ENCODE results near the gene RFTN1.
A peak's percentile ranks its signal among the peaks of the same experiment; 100 is the strongest.

The RFTN1 gene, protein sequence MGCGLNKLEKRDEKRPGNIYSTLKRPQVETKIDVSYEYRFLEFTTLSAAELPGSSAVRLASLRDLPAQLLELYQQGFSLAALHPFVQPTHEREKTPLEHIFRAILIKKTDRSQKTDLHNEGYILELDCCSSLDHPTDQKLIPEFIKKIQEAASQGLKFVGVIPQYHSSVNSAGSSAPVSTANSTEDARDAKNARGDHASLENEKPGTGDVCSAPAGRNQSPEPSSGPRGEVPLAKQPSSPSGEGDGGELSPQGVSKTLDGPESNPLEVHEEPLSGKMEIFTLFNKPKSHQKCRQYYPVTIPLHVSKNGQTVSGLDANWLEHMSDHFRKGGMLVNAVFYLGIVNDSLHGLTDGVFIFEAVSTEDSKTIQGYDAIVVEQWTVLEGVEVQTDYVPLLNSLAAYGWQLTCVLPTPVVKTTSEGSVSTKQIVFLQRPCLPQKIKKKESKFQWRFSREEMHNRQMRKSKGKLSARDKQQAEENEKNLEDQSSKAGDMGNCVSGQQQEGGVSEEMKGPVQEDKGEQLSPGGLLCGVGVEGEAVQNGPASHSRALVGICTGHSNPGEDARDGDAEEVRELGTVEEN

DNA sequence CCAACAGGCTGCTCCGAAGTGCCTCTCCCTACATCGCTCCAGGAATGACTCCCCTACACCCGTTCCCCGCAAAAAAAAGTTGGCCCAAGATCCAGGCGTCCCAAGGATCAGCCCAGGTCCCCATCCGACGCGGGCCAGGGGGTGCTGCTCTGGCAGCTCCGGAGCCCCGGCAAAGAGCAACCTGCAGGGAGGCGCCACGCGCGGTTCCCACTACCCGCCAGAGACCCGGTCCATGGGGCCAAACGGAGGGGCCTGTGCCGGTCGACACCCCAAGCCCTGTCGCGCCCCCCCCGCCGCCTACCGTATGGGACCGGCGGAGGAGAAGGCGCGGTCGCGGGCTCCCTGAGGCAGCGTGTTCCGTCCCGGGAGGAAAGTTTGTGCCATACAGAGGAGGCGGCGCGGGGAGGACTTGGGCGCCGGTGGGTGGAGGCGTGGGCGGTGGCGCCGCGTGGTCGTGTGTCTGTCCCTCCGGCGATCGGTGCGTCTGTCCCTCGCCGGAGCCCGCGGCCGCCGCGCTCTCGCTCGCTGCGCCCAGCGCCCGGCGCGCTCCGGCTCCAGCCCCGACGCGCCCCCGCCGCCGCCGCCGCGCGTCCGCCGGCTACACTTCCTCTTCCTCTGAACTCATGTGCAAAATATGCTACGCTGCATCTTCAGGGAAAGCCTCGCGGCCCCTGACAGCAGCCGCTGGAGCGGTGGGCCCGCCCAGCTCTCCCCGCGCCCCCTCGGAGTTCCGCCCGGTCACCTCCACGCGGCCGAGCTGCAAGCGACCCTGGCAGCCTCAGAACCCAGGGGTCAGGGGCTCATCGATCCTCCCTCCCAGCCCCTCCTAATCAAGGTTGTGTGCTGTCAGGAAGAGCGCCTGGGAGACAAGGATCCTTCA is at the start of gene RFTN1:
Gene RFTN1 (minus strand): TSS at position 559 of the 880 bp plus-strand sequence. CDS start 19,830 bp downstream, outside the sequence.
- Histone ChIP-seq H3K27me3 (ENCODE audit: control insufficient read depth, insufficient read depth, low read length) (peaks cover 65% of the 10 kb centered on the region), H3K36me3 (ENCODE audit: control insufficient read depth, insufficient read depth, low read length) (no peaks in the 10 kb centered on the region), H3K27ac (ENCODE audit: low read depth, low read length) (no peak within 1 kb of the TSS), H3K9ac (ENCODE audit: low read length) (peak within 1 kb of the TSS; percentile 49), H3K4me3 (ENCODE audit: low read depth, low read length) (peak within 1 kb of the TSS; percentile 76), H3K4me1 (ENCODE audit: control insufficient read depth, insufficient read depth, low read length) (peaks cover 21% of the 10 kb centered on the region), H3K9me3 (ENCODE audit: control insufficient read depth, insufficient read depth, low read depth, low read length) (no peaks in the 10 kb centered on the region)

GRCh38 chr3:16559653-16560365 is 46.3 kb upstream of the RFTN1 start:
- Histone ChIP-seq H3K4me3 (ENCODE audit: low read depth, low read length) (no peak overlapping the region), H3K4me1 (ENCODE audit: control insufficient read depth, insufficient read depth, low read length) (no peaks in the 10 kb centered on the region), H3K27me3 (ENCODE audit: control insufficient read depth, insufficient read depth, low read length) (no peaks in the 10 kb centered on the region), H3K9ac (ENCODE audit: low read length) (no peak overlapping the region), H3K27ac (ENCODE audit: low read depth, low read length) (no peak overlapping the region), H3K36me3 (ENCODE audit: control insufficient read depth, insufficient read depth, low read length) (no peaks in the 10 kb centered on the region), H3K9me3 (ENCODE audit: control insufficient read depth, insufficient read depth, low read depth, low read length) (peaks cover 10% of the 10 kb centered on the region)

DNA sequence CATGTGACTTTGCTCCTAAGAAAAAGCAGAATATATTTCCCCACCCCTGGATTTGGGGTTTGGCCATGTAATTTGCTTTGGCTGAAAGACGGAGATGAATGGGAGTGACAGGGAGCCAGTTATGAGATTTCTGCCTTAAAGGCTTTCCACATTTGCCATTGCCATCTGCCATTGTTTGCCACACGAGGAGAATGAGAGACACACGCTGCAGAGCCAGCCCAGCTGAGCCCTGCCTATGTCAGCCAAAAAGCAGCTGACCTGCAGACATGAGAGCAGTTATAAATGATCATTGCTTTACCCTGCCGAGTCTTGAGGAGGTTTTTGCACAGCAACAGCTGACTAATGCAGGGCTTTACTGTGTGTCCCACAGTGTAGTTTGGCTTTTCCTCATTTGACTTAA is 40.6 kb upstream of the RFTN1 start:
- Histone ChIP-seq H3K36me3 (ENCODE audit: control insufficient read depth, insufficient read depth, low read length) (no peaks in the 10 kb centered on the region), H3K9me3 (ENCODE audit: control insufficient read depth, insufficient read depth, low read depth, low read length) (0 out of 2 replicates have a peak, but pooled peaks cover 6% of the 10 kb centered on the region), H3K9ac (ENCODE audit: low read length) (no peak overlapping the region), H3K27ac (ENCODE audit: low read depth, low read length) (no peak overlapping the region), H3K27me3 (ENCODE audit: control insufficient read depth, insufficient read depth, low read length) (no peaks in the 10 kb centered on the region), H3K4me1 (ENCODE audit: control insufficient read depth, insufficient read depth, low read length) (peaks cover 6% of the 10 kb centered on the region; the same call in 1 of the 2 replicates), H3K4me3 (ENCODE audit: low read depth, low read length) (no peak overlapping the region)

DNA sequence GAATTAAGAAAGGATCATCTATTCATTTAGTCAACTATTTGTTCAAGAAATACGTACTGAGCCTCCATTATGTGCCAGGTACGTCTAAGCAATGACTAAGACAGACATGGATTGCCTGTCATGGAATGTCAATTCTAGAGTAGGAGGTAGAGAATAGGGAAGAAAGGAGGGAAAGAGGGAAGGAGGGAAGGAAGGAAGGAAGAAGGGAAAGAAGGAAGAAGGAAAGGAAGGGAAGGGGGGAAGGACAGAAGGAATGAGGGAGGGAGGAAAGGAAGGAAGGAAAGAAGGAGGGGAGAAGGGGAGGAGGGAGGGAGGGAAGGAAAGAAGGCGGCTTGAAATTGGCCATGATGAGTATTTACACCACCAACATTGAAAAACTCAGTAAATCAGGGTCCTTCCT is 39.3 kb upstream of the RFTN1 start:
- H3K4me1 ChIP-seq (ENCODE audit: control insufficient read depth, insufficient read depth, low read length), result peaks cover 6% of the 10 kb centered on the region; the same call in 1 of the 2 replicates
- no peaks in the 10 kb centered on the region for H3K27me3 ChIP-seq (ENCODE audit: control insufficient read depth, insufficient read depth, low read length)
- H3K4me3 ChIP-seq (ENCODE audit: low read depth, low read length), result no peak overlapping the region
- H3K27ac ChIP-seq (ENCODE audit: low read depth, low read length), result no peak overlapping the region
- no peak overlapping the region for H3K9ac ChIP-seq (ENCODE audit: low read length)
- H3K9me3 ChIP-seq (ENCODE audit: control insufficient read depth, insufficient read depth, low read depth, low read length), result 0 out of 2 replicates have a peak, but pooled peaks cover 6% of the 10 kb centered on the region
- H3K36me3 ChIP-seq (ENCODE audit: control insufficient read depth, insufficient read depth, low read length), result no peaks in the 10 kb centered on the region

DNA sequence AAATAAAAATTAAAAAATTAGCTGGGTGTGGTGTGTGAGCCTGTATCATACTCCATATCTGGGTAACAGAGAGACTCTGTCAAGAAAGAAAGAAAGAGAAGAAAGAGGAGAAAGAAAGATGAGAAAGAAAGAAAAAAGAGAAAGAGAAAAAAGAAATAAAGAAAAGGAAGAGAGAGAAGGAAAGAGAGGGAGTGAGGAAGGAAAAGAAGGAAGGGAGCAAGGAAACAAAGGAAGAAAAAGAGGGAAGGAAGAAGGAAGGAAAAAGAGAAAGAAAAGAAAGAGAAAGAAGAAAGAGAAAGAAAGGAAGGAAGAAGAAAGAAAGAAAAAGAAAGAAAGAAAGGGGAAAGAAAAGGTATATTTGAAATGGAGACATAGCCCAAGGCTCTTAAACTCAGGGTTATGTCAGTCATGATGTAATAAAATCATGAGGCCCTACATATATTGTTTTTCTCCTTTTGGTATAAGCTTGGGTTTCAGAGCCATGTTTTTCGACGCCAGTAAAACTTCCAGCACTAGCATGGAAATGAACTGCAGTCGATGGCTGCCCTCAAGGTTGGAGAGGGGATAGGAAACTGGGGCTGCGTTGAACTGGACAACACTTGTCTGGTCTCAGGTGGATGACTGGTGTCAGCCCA is 38.0 kb upstream of the RFTN1 start:
- Histone ChIP-seq H3K27ac (ENCODE audit: low read depth, low read length) (no peak overlapping the region), H3K36me3 (ENCODE audit: control insufficient read depth, insufficient read depth, low read length) (no peaks in the 10 kb centered on the region), H3K9me3 (ENCODE audit: control insufficient read depth, insufficient read depth, low read depth, low read length) (0 out of 2 replicates have a peak, but pooled peaks cover 6% of the 10 kb centered on the region), H3K4me1 (ENCODE audit: control insufficient read depth, insufficient read depth, low read length) (peaks cover 6% of the 10 kb centered on the region; the same call in 1 of the 2 replicates), H3K4me3 (ENCODE audit: low read depth, low read length) (no peak overlapping the region), H3K9ac (ENCODE audit: low read length) (no peak overlapping the region), H3K27me3 (ENCODE audit: control insufficient read depth, insufficient read depth, low read length) (no peaks in the 10 kb centered on the region)

DNA sequence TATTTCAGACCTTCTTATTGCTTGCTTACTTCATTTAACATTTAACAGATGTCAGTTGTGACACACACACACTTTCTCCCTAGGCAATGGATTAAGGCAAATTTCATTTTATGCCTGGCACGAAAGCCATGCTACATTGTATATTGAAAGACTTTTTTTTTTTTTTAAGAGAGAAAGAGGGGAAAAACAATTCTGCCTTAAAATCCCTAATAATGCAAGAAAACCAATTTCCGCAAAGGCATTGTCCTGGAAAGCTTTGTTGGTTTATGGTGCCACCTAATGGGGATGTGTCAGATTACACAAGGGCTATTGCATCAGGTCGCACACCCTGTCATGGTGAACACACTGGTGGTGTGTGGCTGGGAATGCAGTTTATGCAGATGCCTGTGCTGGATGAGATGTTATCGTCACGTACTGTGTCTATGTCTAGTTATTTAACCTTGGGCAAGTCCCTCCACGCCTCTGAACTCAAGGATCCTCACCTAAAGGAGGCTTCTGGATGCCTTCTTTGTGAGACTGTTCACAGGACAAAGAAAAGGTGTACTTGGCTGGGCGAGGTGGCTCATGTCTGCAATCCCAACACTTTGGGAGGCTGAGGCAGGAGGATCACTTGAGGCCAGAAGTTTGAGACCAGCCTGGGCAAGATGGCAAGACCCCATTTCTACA is 37.3 kb upstream of the RFTN1 start:
- Histone ChIP-seq H3K27me3 (ENCODE audit: control insufficient read depth, insufficient read depth, low read length) (no peaks in the 10 kb centered on the region), H3K9ac (ENCODE audit: low read length) (peak overlapping the region; percentile 48), H3K9me3 (ENCODE audit: control insufficient read depth, insufficient read depth, low read depth, low read length) (0 out of 2 replicates have a peak, but pooled peaks cover 6% of the 10 kb centered on the region), H3K4me3 (ENCODE audit: low read depth, low read length) (peak overlapping the region; percentile 12; the same call in 1 of the 2 replicates), H3K36me3 (ENCODE audit: control insufficient read depth, insufficient read depth, low read length) (no peaks in the 10 kb centered on the region), H3K4me1 (ENCODE audit: control insufficient read depth, insufficient read depth, low read length) (peaks cover 6% of the 10 kb centered on the region; the same call in 1 of the 2 replicates), H3K27ac (ENCODE audit: low read depth, low read length) (no peak overlapping the region)

DNA sequence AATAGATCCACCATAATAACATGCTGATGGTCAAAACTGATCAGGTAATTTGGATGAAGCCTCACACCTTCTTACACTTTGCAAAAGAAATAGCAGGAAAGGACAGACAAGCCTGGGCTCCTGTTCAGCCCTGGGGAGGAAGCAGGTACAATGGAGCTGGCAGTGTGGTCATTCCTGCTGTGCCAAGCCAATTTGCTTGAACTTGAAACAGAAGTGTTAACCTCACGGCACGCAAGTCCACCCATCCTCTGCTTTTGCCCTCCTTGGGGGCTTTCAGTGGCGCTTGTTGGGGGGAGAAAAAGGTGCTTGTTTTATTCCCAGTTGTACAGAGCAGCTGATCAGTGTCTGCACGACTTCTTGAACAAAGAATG is 36.8 kb upstream of the RFTN1 start:
- Histone ChIP-seq H3K9me3 (ENCODE audit: control insufficient read depth, insufficient read depth, low read depth, low read length) (0 out of 2 replicates have a peak, but pooled peaks cover 6% of the 10 kb centered on the region), H3K4me1 (ENCODE audit: control insufficient read depth, insufficient read depth, low read length) (peaks cover 6% of the 10 kb centered on the region), H3K27me3 (ENCODE audit: control insufficient read depth, insufficient read depth, low read length) (no peaks in the 10 kb centered on the region), H3K9ac (ENCODE audit: low read length) (peak overlapping the region; percentile 9), H3K4me3 (ENCODE audit: low read depth, low read length) (peak overlapping the region; percentile 12; the same call in 1 of the 2 replicates), H3K36me3 (ENCODE audit: control insufficient read depth, insufficient read depth, low read length) (no peaks in the 10 kb centered on the region), H3K27ac (ENCODE audit: low read depth, low read length) (no peak overlapping the region)

- Histone ChIP-seq H3K9ac (ENCODE audit: low read length) (no peak overlapping the region), H3K27ac (ENCODE audit: low read depth, low read length) (no peak overlapping the region), H3K4me3 (ENCODE audit: low read depth, low read length) (no peak overlapping the region), H3K36me3 (ENCODE audit: control insufficient read depth, insufficient read depth, low read length) (no peaks in the 10 kb centered on the region), H3K9me3 (ENCODE audit: control insufficient read depth, insufficient read depth, low read depth, low read length) (no peaks in the 10 kb centered on the region), H3K27me3 (ENCODE audit: control insufficient read depth, insufficient read depth, low read length) (no peaks in the 10 kb centered on the region), H3K4me1 (ENCODE audit: control insufficient read depth, insufficient read depth, low read length) (peaks cover 6% of the 10 kb centered on the region)
These were observed 35.2 kb upstream of the RFTN1 start for GRCh38 chr3:16548721-16549120.

GRCh38 chr3:16547561-16548357 is 34.3 kb upstream of the RFTN1 start:
- H3K9me3 ChIP-seq (ENCODE audit: control insufficient read depth, insufficient read depth, low read depth, low read length), result no peaks in the 10 kb centered on the region
- no peaks in the 10 kb centered on the region for H3K27me3 ChIP-seq (ENCODE audit: control insufficient read depth, insufficient read depth, low read length)
- H3K4me3 ChIP-seq (ENCODE audit: low read depth, low read length), result no peak overlapping the region
- no peak overlapping the region for H3K27ac ChIP-seq (ENCODE audit: low read depth, low read length)
- no peaks in the 10 kb centered on the region for H3K36me3 ChIP-seq (ENCODE audit: control insufficient read depth, insufficient read depth, low read length)
- peaks cover 6% of the 10 kb centered on the region for H3K4me1 ChIP-seq (ENCODE audit: control insufficient read depth, insufficient read depth, low read length)
- H3K9ac ChIP-seq (ENCODE audit: low read length), result no peak overlapping the region

All from HUES6 (cell line).